Skeletal muscle tissue (tissue), 4 donors: Measurements from ENCODE around the gene HPN. TPM values are rescaled to one million over a fixed set of nuclear protein-coding genes. Genes with fewer than 3 reads are reported as not detected.
"Not testable (repeated sequence)": the region's sequence is repeated elsewhere in the genome, so short reads cannot be mapped to it uniquely, and the experiment has no call there.

Experiments used
- H3K27ac ChIP-seq: one replicate; pipeline ENCODE4 v1.7.0; 2013; ENCODE audit warnings: mild to moderate bottlenecking, low read depth, low read length, inconsistent platforms
- H3K27me3 ChIP-seq, 3 donors: one replicate each; pipeline ENCODE4 v1.7.0; 2013; ENCODE audit warnings: low read length in 3 of 3; ENCODE audit not compliant: control insufficient read depth in 3 of 3, insufficient read depth in 3 of 3
- H3K36me3 ChIP-seq, 3 donors: one replicate each; pipeline ENCODE4 v1.7.0; 2013; ENCODE audit warnings: low read length in 3 of 3; ENCODE audit not compliant: control insufficient read depth in 3 of 3, insufficient read depth in 3 of 3
- H3K4me1 ChIP-seq, 3 donors: one replicate each; pipeline ENCODE4 v1.7.0; 2013; ENCODE audit warnings: low read length in 3 of 3, mild to moderate bottlenecking in 3 of 3; ENCODE audit not compliant: control insufficient read depth in 3 of 3, insufficient read depth in 3 of 3
- H3K4me3 ChIP-seq, 3 donors: one replicate each; pipeline ENCODE4 v1.7.0; 2013; ENCODE audit warnings: low read length in 3 of 3
- H3K9ac ChIP-seq, 3 donors: one replicate each; pipeline ENCODE4 v1.7.0; 2013; ENCODE audit warnings: low read length in 3 of 3, mild to moderate bottlenecking in 3 of 3, moderate library complexity in 2 of 3, low read depth in 1 of 3
- H3K9me3 ChIP-seq, 3 donors: one replicate each; pipeline ENCODE4 v1.7.0; 2013; ENCODE audit warnings: low read length in 3 of 3; ENCODE audit not compliant: control insufficient read depth in 3 of 3
- total RNA-seq: library from RNA; depleted of rRNA; stranded (reverse); fragments of >200 nt; gene quantifications from one replicate; pipeline ENCODE4 v1.2.3, GENCODE V29; 2014
- donor health status: Osteomylitis.

The HPN gene
- total RNA-seq, 1 donor from 2014 or later = 0.52 TPM

DNA sequence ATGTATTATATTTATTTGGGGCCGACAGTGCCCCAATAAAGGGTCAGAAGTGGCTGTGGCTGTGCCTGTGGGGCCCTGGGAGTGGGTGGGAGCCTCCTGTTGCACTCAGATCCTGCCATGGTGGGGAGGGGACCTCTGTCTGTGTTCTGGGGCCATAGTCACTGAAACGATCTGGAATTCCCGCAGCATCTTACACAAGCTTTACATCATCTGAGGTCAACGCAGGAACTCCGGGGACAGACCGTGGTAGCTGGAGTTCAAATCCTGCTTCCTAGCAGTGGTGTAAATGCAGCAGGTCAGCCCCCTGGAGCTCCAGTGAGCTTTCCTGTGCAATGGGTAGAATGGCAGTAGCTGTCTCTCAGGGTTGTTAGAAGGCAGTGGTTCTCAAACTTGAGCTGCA is 15.1 kb upstream of the HPN start:
- no peak overlapping the region for H3K9ac ChIP-seq
- peaks cover 17 to 24% (median 18%) of the 10 kb centered on the region in 3 donors for H3K4me1 ChIP-seq
- no peaks in the 10 kb centered on the region for H3K27me3 ChIP-seq
- peaks cover 33 to 51% (median 39%) of the 10 kb centered on the region in 3 donors for H3K36me3 ChIP-seq
- H3K4me3 ChIP-seq = no peak overlapping the region
- H3K27ac ChIP-seq = no peak overlapping the region
- no peaks in the 10 kb centered on the region for H3K9me3 ChIP-seq

DNA sequence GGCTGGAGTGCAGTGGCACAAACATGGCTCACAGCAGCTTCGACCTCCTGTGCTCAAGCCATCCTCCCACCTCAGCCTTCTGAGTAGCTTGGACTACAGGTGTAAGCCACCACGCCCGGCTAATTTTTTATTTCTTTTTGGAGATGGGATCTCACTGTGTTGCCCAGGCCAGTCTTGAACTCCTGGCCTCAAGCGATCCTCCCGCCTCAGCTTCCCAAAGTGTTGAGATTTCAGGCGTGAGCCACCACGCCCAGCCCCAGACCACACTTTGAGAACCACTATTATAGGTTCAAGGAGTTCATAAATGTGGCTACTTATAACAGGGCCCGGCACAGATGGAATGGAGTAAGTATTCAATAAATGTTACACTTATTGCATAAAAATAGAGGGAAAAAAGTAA is 14.5 kb upstream of the HPN start:
- Histone ChIP-seq H3K36me3 (peaks cover 29 to 45% (median 35%) of the 10 kb centered on the region in 3 donors), H3K9me3 (no peaks in the 10 kb centered on the region), H3K4me3 (no peak overlapping the region), H3K27ac (no peak overlapping the region), H3K9ac (no peak overlapping the region), H3K4me1 (peaks cover 21 to 29% (median 22%) of the 10 kb centered on the region in 3 donors), H3K27me3 (no peaks in the 10 kb centered on the region)

DNA sequence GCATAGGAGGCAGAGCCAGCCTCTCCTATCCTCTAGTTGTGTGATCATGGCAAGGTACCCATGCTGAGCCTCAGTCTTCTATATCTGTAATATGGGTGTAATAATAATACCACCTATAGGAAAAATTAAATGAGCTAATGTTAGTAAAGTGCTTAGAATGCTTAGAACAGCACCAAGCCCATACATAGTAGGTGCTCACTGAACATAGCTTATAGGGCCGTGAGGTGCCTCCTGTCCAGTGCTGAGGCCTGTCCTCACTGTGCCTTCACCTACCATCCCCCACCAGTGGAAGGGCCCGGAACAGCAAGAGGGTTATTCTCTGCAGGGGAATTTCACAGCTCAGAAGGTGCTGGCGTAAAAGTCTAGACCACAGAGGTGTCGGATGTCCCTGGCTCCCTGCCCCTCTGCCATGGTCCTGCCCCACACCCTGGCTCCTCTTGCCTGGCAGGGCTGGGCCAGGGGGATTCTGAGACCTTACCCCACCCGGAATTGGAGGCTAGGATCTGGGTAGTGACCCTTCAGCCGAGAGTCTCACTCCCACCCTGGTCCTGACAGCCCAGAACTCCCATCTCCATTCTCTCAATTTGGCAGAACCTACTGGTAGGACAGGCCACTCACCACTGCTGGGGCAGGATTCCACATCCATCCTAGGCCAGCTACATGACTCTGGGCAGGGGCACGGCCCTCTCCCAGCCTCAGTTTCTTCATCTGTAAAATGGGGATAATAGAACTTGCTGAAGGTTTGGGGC is 13.5 kb upstream of the HPN start:
- H3K9ac ChIP-seq = peak overlapping the region in 2 of 3 donors; percentile 10 to 45
- no peak overlapping the region for H3K4me3 ChIP-seq
- peaks cover 30 to 39% (median 32%) of the 10 kb centered on the region in 3 donors for H3K4me1 ChIP-seq
- H3K27ac ChIP-seq = peak overlapping the region; percentile 49
- no peaks in the 10 kb centered on the region for H3K27me3 ChIP-seq
- peaks cover 23 to 37% (median 29%) of the 10 kb centered on the region in 3 donors for H3K36me3 ChIP-seq
- no peaks in the 10 kb centered on the region for H3K9me3 ChIP-seq

DNA sequence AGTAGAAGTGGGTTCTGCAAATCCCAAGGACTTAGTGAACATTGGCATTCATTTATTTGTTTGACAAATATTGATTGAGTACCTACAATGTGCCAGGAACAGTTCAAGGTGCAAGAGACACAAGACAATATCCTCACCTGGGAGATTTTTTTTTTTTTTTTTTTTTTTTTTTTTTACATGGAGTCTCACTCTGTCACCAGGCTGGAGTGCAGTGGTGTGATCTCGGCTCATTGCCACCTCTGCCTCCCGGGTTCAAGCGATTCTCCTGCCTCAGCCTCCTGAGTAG is 13.0 kb upstream of the HPN start:
- Histone ChIP-seq H3K36me3 (peaks cover 20 to 34% (median 31%) of the 10 kb centered on the region in 3 donors), H3K4me1 (peaks cover 36 to 44% (median 37%) of the 10 kb centered on the region in 3 donors), H3K9ac (peak overlapping the region in 1 of 3 donors; percentile 45), H3K27ac (peak overlapping the region; percentile 49)
- H3K4me3 ChIP-seq, H3K27me3 ChIP-seq, H3K9me3 ChIP-seq: not testable (repeated sequence)

DNA sequence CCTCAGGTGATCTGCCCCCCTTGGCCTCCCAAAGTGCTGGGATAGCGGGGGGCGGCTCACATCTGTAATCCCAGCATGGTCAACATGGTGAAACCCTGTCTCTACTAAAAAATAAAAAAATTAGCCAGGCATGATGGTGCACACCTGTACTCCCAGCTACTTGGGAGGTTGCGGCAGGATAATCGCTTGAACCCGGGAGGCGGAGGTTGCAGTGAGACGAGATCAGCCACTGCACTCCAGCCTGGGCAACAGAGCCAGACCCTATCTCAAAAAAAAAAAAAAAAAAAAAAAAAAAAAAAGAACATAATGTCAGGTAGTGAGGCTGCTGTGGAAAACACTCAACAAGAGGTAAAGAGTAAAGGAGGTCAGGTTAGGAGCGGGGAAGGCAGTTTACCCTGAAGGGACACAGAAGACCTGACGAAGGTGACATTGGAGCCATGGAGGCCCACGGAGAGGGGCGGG is 12.2 kb upstream of the HPN start:
- not testable (repeated sequence) for H3K27me3 ChIP-seq, H3K9me3 ChIP-seq, H3K4me3 ChIP-seq
- peak overlapping the region; percentile 80 for H3K27ac ChIP-seq
- H3K9ac ChIP-seq = peak overlapping the region in 1 of 3 donors; percentile 65
- peaks cover 21 to 34% (median 31%) of the 10 kb centered on the region in 3 donors for H3K36me3 ChIP-seq
- peaks cover 42 to 52% (median 45%) of the 10 kb centered on the region in 3 donors for H3K4me1 ChIP-seq

DNA sequence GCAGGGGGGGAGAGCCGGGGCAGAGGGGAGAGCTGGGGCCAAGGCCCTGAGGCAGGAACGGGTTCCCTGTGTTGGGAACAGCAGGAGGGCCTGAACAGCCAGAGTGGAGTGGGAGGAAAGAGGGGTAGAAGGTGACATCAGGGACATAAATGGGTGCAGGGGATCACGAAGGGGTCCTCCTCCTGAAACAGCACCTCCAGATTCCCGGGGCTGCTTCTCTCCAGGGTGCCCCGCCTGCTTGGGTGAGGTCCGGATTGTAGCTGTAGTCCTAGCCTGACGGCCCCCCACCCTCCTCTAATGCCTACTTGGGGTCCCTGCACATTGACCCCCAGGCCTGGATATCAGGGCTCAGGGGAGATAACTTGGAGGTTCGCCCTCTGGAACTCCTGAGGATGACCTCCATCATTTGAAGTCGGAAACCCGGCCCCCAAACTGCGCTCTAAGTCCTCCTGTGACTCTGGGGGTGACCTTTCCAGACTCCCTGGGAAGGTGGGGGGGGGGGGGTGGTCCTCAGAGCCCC is 11.7 kb upstream of the HPN start:
- peak overlapping the region; percentile 80 for H3K27ac ChIP-seq
- no peaks in the 10 kb centered on the region for H3K27me3 ChIP-seq
- peak overlapping the region; percentile 56 to 64 (median 59) for H3K4me3 ChIP-seq
- peaks cover 24 to 35% (median 33%) of the 10 kb centered on the region in 3 donors for H3K36me3 ChIP-seq
- H3K9me3 ChIP-seq = no peaks in the 10 kb centered on the region
- H3K9ac ChIP-seq = peak overlapping the region; percentile 43 to 81 (median 65)
- H3K4me1 ChIP-seq = peaks cover 47 to 57% (median 50%) of the 10 kb centered on the region in 3 donors

DNA sequence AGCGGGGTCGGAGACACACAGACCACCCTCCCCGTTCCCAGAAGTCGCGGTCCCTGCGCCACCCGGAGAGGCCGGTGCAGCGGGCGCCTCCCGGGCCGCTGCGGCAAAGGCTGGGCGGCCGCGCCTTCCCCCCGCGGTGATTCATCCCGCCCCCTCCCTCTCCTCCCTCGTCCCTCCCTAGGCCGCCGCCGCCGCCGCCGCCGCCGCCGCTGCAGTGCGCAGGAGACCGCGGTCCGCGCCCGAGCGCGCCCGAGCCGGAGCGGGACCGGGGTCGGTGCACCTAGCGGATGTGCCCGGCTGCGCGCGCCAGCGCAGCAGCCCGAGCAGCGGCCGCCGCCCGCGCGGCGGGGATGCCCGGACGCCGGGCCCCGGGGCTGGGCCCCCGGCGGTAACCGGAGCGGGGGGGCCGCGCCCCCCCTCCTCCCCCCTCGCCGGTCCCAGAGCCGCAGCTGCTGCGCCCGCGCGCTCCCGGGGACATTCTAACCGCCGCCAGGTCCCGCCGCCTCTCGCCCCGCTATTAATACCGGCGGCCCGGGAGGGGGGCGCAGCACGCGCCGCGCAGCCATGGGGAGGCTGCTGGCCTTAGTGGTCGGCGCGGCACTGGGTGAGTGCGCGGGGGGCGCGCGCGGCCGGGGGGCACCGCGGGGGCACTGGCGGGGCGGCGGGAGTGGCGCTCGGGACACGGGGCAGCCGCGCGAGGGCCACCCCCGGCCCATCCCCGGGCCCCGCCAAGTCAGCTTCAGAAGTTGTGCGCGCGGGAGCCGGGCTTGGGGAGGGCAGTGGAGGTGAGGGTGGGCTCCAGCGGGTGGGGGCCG is 11.1 kb upstream of the HPN start, which contains the start of gene SCN1B:
Gene SCN1B, plus strand, starts transcription at position 214 of the 815 bp plus-strand sequence. Its CDS starts 351 bp downstream, at position 565.
- no peaks in the 10 kb centered on the region for H3K9me3 ChIP-seq
- H3K4me1 ChIP-seq = peaks cover 50 to 62% (median 53%) of the 10 kb centered on the region in 3 donors
- H3K4me3 ChIP-seq = peak within 1 kb of the TSS; percentile 66 to 78 (median 68)
- no peaks in the 10 kb centered on the region for H3K27me3 ChIP-seq
- peak within 1 kb of the TSS; percentile 80 for H3K27ac ChIP-seq
- H3K36me3 ChIP-seq = peaks cover 23 to 33% (median 33%) of the 10 kb centered on the region in 3 donors
- H3K9ac ChIP-seq = peak within 1 kb of the TSS; percentile 43 to 81 (median 71)

DNA sequence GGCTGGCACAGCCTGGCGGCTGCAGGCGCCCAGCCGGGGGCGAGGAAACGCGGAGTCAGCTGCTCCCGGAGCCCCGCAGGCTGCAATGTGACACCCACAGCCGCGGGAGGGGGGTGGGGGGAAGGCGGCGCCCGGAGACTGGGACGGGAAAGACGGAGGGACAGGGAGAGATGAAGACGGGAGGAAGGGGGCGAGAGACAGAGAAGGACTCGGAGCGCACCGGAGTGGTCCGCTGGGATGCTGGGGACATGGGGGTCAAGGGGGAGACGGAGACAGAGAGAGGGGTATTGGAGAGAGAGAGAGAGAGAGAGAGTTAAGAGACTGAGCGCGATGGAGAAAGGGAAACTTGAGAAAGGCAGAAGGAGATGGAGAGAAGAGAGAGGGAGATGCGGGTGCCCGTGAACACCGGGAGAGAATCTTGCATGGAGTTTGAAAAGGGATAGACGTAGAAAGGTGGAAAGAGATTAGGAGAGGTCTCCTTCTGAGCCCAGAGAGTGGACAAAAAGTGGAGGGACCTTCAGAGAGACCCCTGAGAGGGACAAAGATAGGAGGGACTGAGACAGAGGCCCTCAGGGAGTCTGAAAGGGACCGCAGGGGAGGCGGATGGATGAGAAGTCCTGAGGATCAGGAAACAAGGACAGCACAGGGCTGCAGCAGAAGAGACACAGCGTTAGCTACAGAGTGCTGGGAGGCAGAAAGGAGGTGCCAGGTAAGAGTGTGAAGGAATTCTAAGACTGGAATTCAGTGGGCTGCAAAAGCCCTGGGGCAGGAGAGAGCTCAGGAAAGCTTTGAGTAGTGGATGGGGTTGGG is 10.2 kb upstream of the HPN start:
- H3K9ac ChIP-seq = peak overlapping the region; percentile 40 to 75 (median 71)

DNA sequence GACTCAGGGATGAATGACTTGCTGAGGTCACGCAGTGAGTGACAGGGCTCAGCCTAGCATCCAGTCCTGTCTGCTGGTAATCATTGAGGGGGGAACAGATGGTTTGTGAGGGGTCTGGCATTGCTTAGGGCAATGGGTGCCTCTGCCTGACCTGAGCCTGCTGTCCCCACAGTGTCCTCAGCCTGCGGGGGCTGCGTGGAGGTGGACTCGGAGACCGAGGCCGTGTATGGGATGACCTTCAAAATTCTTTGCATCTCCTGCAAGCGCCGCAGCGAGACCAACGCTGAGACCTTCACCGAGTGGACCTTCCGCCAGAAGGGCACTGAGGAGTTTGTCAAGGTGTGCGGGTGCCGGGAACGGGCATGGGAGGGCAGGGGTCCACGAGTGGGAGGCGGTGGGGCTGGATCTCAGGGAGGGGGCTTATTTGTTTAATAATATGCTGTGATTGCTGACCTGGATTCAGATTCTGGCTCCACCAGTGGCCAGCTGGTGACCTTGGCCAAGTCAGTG is 9.1 kb upstream of the HPN start:
- Histone ChIP-seq H3K9ac (peak overlapping the region; percentile 47 to 75 (median 61)), H3K27ac (peak overlapping the region; percentile 21), H3K4me1 (peaks cover 55 to 72% (median 62%) of the 10 kb centered on the region in 3 donors), H3K27me3 (no peaks in the 10 kb centered on the region), H3K4me3 (peak overlapping the region; percentile 68 to 78 (median 68)), H3K36me3 (peaks cover 31 to 32% (median 32%) of the 10 kb centered on the region in 3 donors), H3K9me3 (no peaks in the 10 kb centered on the region)

More for the DNA sequence above, 10.2 kb upstream of the HPN start:
- H3K36me3 ChIP-seq = peaks cover 24 to 35% (median 34%) of the 10 kb centered on the region in 3 donors
- H3K27me3 ChIP-seq = no peaks in the 10 kb centered on the region
- peaks cover 50 to 66% (median 54%) of the 10 kb centered on the region in 3 donors for H3K4me1 ChIP-seq
- peak overlapping the region; percentile 66 for H3K27ac ChIP-seq
- peak overlapping the region; percentile 66 to 78 (median 68) for H3K4me3 ChIP-seq
- H3K9me3 ChIP-seq = no peaks in the 10 kb centered on the region
